Endothelial cell of umbilical vein (primary cell): ENCODE data around the gene PDLIM4.

ENCODE experiments used
- CTCF ChIP-seq, 2 donors: IDR thresholded peaks; 1 replicate in 1 of 2; 2 replicates in 1 of 2; pipeline ENCODE4 v1.5.1; 2011; ENCODE audit warnings: low read length in 2 of 2, mild to moderate bottlenecking in 2 of 2, moderate library complexity in 2 of 2, control low read depth in 1 of 2, inconsistent platforms in 1 of 2, low read depth in 1 of 2; ENCODE audit not compliant: insufficient read depth in 1 of 2; ENCODE audit errors: extremely low read depth in 1 of 2
- EZH2 ChIP-seq: IDR thresholded peaks from 2 replicates; pipeline ENCODE4 v1.6.1; 2012; ENCODE audit warnings: borderline replicate concordance, low read depth, mild to moderate bottlenecking, moderate library complexity, low read length, inconsistent platforms; ENCODE audit not compliant: severe bottlenecking
- FOS ChIP-seq: IDR thresholded peaks from 2 replicates; pipeline ENCODE4 v1.6.1; 2011; ENCODE audit warnings: mild to moderate bottlenecking, low read length, moderate library complexity, borderline replicate concordance; ENCODE audit not compliant: insufficient read depth
- GATA2 ChIP-seq: IDR thresholded peaks from 2 replicates; pipeline ENCODE4 v1.7.0; 2011; ENCODE audit warnings: low read depth, mild to moderate bottlenecking, moderate library complexity, mixed read lengths, low read length; ENCODE audit not compliant: insufficient read length, insufficient read depth
- JUN ChIP-seq: IDR thresholded peaks from 2 replicates; pipeline ENCODE4 v1.6.1; 2011; ENCODE audit warnings: borderline replicate concordance, low read depth; ENCODE audit not compliant: insufficient read length, insufficient read depth
- MAX ChIP-seq: IDR thresholded peaks from 2 replicates; pipeline ENCODE4 v1.6.1; 2011; ENCODE audit not compliant: insufficient read depth, insufficient read length
- MYC ChIP-seq: IDR thresholded peaks from one replicate; pipeline ENCODE4 v1.6.1; 2011; ENCODE audit warnings: mild to moderate bottlenecking, low read depth, low read length
- POLR2A ChIP-seq: IDR thresholded peaks from 2 replicates; pipeline ENCODE4 v1.6.1; 2012; ENCODE audit warnings: low read depth, mild to moderate bottlenecking, control low read depth, low read length
- POLR2AphosphoS5 ChIP-seq: IDR thresholded peaks from 2 replicates; pipeline ENCODE4 v1.6.1; 2012; ENCODE audit warnings: low read depth, mild to moderate bottlenecking, control low read depth, low read length, moderate library complexity; ENCODE audit not compliant: insufficient read depth

- no peak for TF ChIP-seq EZH2
- TF ChIP-seq CTCF (IDR thresholded peaks at IDR 0.05; ENCODE audit: extremely low read depth in 1 of 2, insufficient read depth in 1 of 2, low read depth in 1 of 2, low read length in 2 of 2) = no peak
- TF ChIP-seq POLR2A = no peak
- TF ChIP-seq POLR2AphosphoS5 = no peak
- no peak for TF ChIP-seq MYC
- TF ChIP-seq MAX = no peak
- TF ChIP-seq FOS = no peak
- no peak for TF ChIP-seq JUN
- no peak for TF ChIP-seq GATA2
These were observed 47.9 kb downstream of the PDLIM4 start for GRCh38 chr5:132305420-132305819.
